Articular chondrocyte of knee joint (primary cell): ENCODE data around the gene PIN4. TPM values are rescaled to one million over a fixed set of nuclear protein-coding genes. Genes with fewer than 3 reads are reported as not detected.

Experiments used
- total RNA-seq: library from RNA; depleted of rRNA; stranded (reverse); fragments of >200 nt; gene quantifications from 2 replicates; pipeline ENCODE4 v1.2.3, GENCODE V29; 2012

PIN4 gene
- total RNA-seq: 5.2 and 10.3 TPM in 2 replicates

GRCh38 chrX:72181178-72182125 lies at the start of gene PIN4:
TSS of gene PIN4 (plus strand) at chrX:72181757. CDS start at chrX:72181786, 29 bp downstream.

GRCh38 chrX:72238721-72239475 lies 57.3 kb downstream of the PIN4 start, which contains the start of gene ERCC6L:
TSS of gene ERCC6L (minus strand) at chrX:72239027. CDS start at chrX:72238911, 116 bp downstream.

Other genes starting within 250 kb of the PIN4 start
- 0.91 and 1.1 TPM in 2 replicates for gene RTL5, start 49.8 kb upstream of the PIN4 start, total RNA-seq
- gene ERCC6L, start 57.3 kb downstream of the PIN4 start, total RNA-seq: 2.4 and 3.6 TPM in 2 replicates
- 792 and 1,038 TPM in 2 replicates for gene RPS4X, start 95.5 kb downstream of the PIN4 start, total RNA-seq
- 0.13 TPM in 1 of 2 replicates, not detected in the other for gene CITED1, start 124.2 kb downstream of the PIN4 start, total RNA-seq